Type B pancreatic cell (in vitro differentiated cells): ENCODE results near the gene ELOVL2. TPM values are rescaled to one million over a fixed set of nuclear protein-coding genes. Genes with fewer than 3 reads are reported as not detected.

Experiments used
- DNase-seq: peaks from one replicate; pipeline ENCODE4 v3.0.0; 2021; ENCODE audit warnings: mixed read lengths; ENCODE audit not compliant: unreplicated experiment; ENCODE audit errors: extremely low spot score
- H3K27ac Mint-ChIP-seq: 2 replicates; pipeline ENCODE4 v1.8.0; 2021; ENCODE audit warnings: mild to moderate bottlenecking, mixed read lengths
- H3K27me3 Mint-ChIP-seq: 2 replicates; pipeline ENCODE4 v1.8.0; 2021; ENCODE audit warnings: mixed read lengths
- H3K36me3 Mint-ChIP-seq: 2 replicates; pipeline ENCODE4 v1.8.0; 2021; ENCODE audit warnings: mixed read lengths
- H3K4me1 Mint-ChIP-seq: one replicate; pipeline ENCODE4 v1.8.0; 2021; ENCODE audit warnings: mixed read lengths; ENCODE audit not compliant: unreplicated experiment
- H3K4me3 Mint-ChIP-seq: 2 replicates; pipeline ENCODE4 v1.8.0; 2021; ENCODE audit warnings: mild to moderate bottlenecking, mixed read lengths
- H3K9me3 Mint-ChIP-seq: 2 replicates; pipeline ENCODE4 v1.8.0; 2021; ENCODE audit warnings: mixed read lengths
- total RNA-seq: library from RNA; stranded (reverse); gene quantifications from 2 replicates; pipeline ENCODE4 v1.2.1, GENCODE V29; 2021; ENCODE audit warnings: low replicate concordance
- TF ChIP-seq, protein P1 (sequence below): fragments of 200-600 bp; sonication (generic); conservative IDR thresholded peaks from 2 replicates; pipeline ENCODE4 v1.5.0; 2021; ENCODE audit warnings: antibody characterized with exemption, mild to moderate bottlenecking

ELOVL2 gene
- total RNA-seq, 1 donor from 2014 or later: 3.8 TPM

DNA sequence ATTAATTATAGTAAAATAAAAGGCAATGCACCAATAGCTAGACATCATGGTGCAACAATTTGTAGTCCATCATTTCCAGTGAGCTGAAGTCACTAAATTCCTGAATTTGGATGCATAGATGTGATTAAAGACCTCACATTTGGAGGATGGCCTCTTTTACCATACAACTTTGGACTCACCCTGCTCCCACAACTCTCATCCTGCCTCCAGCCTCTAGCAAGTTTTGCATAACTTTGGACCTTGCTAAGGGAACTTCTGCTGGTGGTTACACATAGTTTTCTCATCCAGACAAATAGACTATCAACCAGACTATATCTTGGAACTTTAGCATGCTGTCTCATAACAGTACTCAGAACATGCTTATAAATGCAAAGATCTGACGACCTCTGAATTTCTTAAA is 12.8 kb upstream of the ELOVL2 start:
- TF ChIP-seq, protein P1, sequence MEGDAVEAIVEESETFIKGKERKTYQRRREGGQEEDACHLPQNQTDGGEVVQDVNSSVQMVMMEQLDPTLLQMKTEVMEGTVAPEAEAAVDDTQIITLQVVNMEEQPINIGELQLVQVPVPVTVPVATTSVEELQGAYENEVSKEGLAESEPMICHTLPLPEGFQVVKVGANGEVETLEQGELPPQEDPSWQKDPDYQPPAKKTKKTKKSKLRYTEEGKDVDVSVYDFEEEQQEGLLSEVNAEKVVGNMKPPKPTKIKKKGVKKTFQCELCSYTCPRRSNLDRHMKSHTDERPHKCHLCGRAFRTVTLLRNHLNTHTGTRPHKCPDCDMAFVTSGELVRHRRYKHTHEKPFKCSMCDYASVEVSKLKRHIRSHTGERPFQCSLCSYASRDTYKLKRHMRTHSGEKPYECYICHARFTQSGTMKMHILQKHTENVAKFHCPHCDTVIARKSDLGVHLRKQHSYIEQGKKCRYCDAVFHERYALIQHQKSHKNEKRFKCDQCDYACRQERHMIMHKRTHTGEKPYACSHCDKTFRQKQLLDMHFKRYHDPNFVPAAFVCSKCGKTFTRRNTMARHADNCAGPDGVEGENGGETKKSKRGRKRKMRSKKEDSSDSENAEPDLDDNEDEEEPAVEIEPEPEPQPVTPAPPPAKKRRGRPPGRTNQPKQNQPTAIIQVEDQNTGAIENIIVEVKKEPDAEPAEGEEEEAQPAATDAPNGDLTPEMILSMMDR: no peak
- Mint-ChIP-seq H3K9me3 (no peaks in the 10 kb centered on the region), H3K4me1 (peaks cover 3% of the 10 kb centered on the region), H3K4me3 (no peak overlapping the region), H3K36me3 (no peaks in the 10 kb centered on the region), H3K27ac (no peak overlapping the region), H3K27me3 (no peaks in the 10 kb centered on the region)
- no peak for DNase-seq

DNA sequence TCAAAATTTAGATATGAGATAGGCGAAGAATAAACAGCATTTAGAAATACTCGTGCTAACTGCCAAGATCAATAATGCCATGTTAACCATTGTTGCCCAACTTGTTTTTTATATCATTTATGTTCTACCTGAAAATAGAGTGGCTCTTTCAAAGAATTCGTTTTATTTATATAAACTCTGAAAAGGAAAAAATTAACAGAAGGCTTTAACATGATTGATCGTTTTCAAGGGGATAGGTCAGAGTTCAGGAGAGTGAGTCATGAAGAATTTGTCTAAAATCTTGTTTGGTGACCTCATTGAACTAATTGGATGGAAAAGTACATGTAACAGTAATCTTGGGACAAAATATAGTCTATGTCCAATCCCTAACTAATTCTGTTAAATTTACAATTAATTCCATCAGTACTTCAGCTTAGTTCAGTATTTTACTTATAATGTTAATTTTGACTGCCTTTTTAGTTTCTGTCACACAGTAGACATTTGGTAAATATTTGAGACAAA is 11.1 kb upstream of the ELOVL2 start:
- Mint-ChIP-seq H3K27me3 (no peaks in the 10 kb centered on the region), H3K9me3 (no peaks in the 10 kb centered on the region), H3K4me1 (peaks cover 3% of the 10 kb centered on the region), H3K27ac (no peak overlapping the region), H3K4me3 (no peak overlapping the region), H3K36me3 (no peaks in the 10 kb centered on the region)
- TF ChIP-seq, protein P1: no peak
- DNase-seq: no peak

DNA sequence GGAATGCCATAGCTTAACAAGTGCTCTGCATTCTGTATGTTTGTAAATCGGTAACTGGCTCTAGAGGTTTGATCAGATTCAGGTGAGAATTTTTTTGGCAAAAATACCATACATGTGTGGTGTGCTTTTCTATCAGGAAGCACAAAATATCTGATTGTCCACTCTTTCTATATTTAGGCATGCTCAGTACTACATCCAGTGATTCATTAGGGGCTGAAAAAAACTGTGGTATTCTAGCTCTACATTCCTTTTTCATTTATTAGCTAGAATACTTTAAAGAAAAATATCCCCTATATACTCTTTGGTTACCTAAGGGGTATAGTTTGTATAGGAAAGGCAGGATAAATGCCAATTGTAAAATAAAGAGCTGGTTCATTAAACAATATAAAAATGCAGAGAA is 10.6 kb upstream of the ELOVL2 start:
- Mint-ChIP-seq H3K27me3 (no peaks in the 10 kb centered on the region), H3K27ac (no peak overlapping the region), H3K36me3 (no peaks in the 10 kb centered on the region), H3K4me1 (peaks cover 3% of the 10 kb centered on the region), H3K9me3 (no peaks in the 10 kb centered on the region), H3K4me3 (no peak overlapping the region)
- TF ChIP-seq, protein P1: no peak
- no peak for DNase-seq

DNA sequence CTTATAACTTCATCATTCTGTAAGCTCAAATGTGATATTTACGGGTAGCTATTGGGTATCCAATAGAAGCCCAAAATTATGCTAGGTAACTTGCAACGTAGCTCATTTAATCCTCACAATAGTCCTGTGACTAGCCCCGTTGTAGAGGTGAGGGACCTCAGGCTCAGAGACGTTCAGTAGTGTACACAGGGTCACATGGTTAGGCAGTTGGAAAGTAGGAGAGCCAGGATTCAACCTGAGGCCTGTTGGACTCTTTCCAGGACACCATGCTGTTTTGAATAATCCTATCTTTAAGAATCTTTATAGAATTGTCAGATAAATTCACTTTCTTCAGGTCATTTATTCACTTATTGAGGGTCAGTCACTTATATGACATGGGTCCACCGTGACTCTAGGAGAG is 9.2 kb upstream of the ELOVL2 start:
- H3K9me3 Mint-ChIP-seq: no peaks in the 10 kb centered on the region
- H3K4me3 Mint-ChIP-seq: no peak overlapping the region
- H3K36me3 Mint-ChIP-seq: no peaks in the 10 kb centered on the region
- no peak overlapping the region for H3K27ac Mint-ChIP-seq
- H3K4me1 Mint-ChIP-seq: peaks cover 3% of the 10 kb centered on the region
- no peak for DNase-seq
- H3K27me3 Mint-ChIP-seq: peaks cover 8% of the 10 kb centered on the region
- TF ChIP-seq, protein P1: no peak

DNA sequence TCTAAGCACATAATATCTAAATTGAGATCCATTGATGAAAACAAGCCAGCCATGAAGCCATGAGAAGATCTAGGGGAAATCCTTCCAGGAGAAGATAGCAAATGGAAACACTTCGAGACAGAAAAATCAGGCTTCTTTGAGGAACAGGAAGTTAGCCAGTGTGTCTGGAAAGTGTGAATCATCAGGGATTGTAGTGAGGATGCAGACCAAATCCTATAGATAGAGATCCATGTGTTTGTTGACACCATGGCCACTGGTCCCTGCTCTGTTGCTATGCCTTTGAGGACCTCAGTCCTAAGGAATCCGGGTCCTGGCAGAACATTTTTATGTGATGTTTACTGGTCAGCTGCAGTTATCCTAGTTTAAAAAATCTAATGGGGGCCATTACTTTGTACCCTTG is 6.6 kb upstream of the ELOVL2 start:
- H3K36me3 Mint-ChIP-seq: no peaks in the 10 kb centered on the region
- no peaks in the 10 kb centered on the region for H3K9me3 Mint-ChIP-seq
- H3K27ac Mint-ChIP-seq: no peak overlapping the region
- TF ChIP-seq, protein P1: no peak
- no peak for DNase-seq
- H3K4me1 Mint-ChIP-seq: peaks cover 3% of the 10 kb centered on the region
- H3K4me3 Mint-ChIP-seq: no peak overlapping the region
- H3K27me3 Mint-ChIP-seq: peaks cover 25% of the 10 kb centered on the region

DNA sequence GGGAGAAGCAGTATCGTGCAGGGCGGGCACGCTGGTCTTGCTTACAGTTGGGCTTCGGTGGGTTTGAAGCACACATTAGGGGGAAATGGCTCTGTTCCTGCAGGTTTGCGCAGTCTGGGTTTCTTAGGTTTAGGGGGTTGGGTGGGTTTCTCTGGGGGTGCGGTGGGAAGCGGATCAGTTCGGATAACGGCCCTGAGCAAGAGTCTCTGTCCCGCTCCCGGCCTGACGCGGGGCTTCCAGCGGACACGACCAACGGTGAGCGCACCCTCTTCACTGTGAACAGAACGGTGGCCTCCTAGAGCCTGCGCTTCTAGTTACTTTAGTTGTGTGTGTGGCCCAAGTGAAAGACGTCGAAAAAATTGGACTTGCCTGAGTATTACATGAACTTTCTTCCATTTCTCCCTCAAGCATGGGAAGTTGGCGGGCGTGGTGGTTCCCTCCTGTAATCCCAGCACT is 635 bp upstream of the ELOVL2 start:
- H3K27me3 Mint-ChIP-seq: peaks cover 69% of the 10 kb centered on the region
- no peak for DNase-seq
- peak overlapping the region; percentile 91 for H3K4me3 Mint-ChIP-seq
- H3K9me3 Mint-ChIP-seq: no peaks in the 10 kb centered on the region
- H3K4me1 Mint-ChIP-seq: no peaks in the 10 kb centered on the region
- H3K36me3 Mint-ChIP-seq: no peaks in the 10 kb centered on the region
- no peak overlapping the region for H3K27ac Mint-ChIP-seq
- TF ChIP-seq, protein P1: no peak
